Stimulated activated CD8-positive, alpha-beta memory T cell treated with anti-CD3 and anti-CD28 coated beads, Interleukin-7, amount 100 ng/mL, for 1 hour (primary cell): ENCODE measurements around the gene TEPSIN.
"Not testable (repeated sequence)": the region's sequence is repeated elsewhere in the genome, so short reads cannot be mapped to it uniquely, and the experiment has no call there.

Source experiments
- DNase-seq, 2 donors: peaks; one replicate each; pipeline ENCODE4 v3.0.0-alpha.2; 2020; ENCODE audit warnings: low read depth in 2 of 2

Gene TEPSIN

GRCh38 chr17:81236784-81237183 is 2.1 kb downstream of the TEPSIN start:
- DNase-seq: no peak

GRCh38 chr17:81235822-81236740 is 2.8 kb downstream of the TEPSIN start:
- DNase-seq: no peak

GRCh38 chr17:81234940-81235821 is 3.7 kb downstream of the TEPSIN start:
- DNase-seq: no peak

- DNase-seq: no peak
Measured at GRCh38 chr17:81234506-81234855, 4.4 kb downstream of the TEPSIN start.

- DNase-seq: no peak
Measured at GRCh38 chr17:81233811-81234505, 4.9 kb downstream of the TEPSIN start.

- no peak for DNase-seq
Measured at GRCh38 chr17:81233316-81233715, 5.5 kb downstream of the TEPSIN start.

- no peak for DNase-seq
Measured at GRCh38 chr17:81232616-81233241, 6.1 kb downstream of the TEPSIN start.

GRCh38 chr17:81231766-81232581 is 6.9 kb downstream of the TEPSIN start:
- no peak for DNase-seq

GRCh38 chr17:81231121-81231645 is 7.7 kb downstream of the TEPSIN start:
- no peak for DNase-seq

- DNase-seq: no peak
Measured at GRCh38 chr17:81230043-81230820, 8.6 kb downstream of the TEPSIN start.

GRCh38 chr17:81229666-81229920 is 9.3 kb downstream of the TEPSIN start:
- DNase-seq: no peak

- DNase-seq: no peak
Measured at GRCh38 chr17:81228834-81229665, 9.8 kb downstream of the TEPSIN start.

GRCh38 chr17:81228420-81228819 is 10.4 kb downstream of the TEPSIN start:
- no peak for DNase-seq

- not testable (repeated sequence) for DNase-seq
Measured at GRCh38 chr17:81227630-81228029, 11.2 kb downstream of the TEPSIN start.

GRCh38 chr17:81223762-81224130 is 15.1 kb downstream of the TEPSIN start:
- DNase-seq: no peak

- peak; percentile 99 to 100 for DNase-seq
Measured at GRCh38 chr17:81222906-81223761, 15.7 kb downstream of the TEPSIN start, which contains the start of gene CEP131. Gene CEP131, minus strand, starts transcription at chr17:81222965. Its CDS starts 2,909 bp downstream, at chr17:81220056.

- no peak for DNase-seq
Measured at GRCh38 chr17:81222620-81222905, 16.3 kb downstream of the TEPSIN start.
